Left renal pelvis (tissue), 4 donors: ENCODE data around the gene NUBPL. TPM values are rescaled to one million over a fixed set of nuclear protein-coding genes. Genes with fewer than 3 reads are reported as not detected.
"Not testable (repeated sequence)": the region's sequence is repeated elsewhere in the genome, so short reads cannot be mapped to it uniquely, and the experiment has no call there.

Experiments used
- DNase-seq, 4 donors: peaks; one replicate each; pipeline ENCODE4 v3.0.0-alpha.2; 2013; ENCODE audit warnings: low read depth in 4 of 4, low spot score in 3 of 4
- polyA plus RNA-seq, 4 donors: library from polyadenylated mRNA; unstranded; fragments of 120-200 nt; gene quantifications; one replicate each; pipeline ENCODE4 v1.2.1, GENCODE V29; 2013; ENCODE audit not compliant: insufficient read length in 4 of 4

The NUBPL gene
- polyA plus RNA-seq, 4 donors, result 13.8 to 19.4 (median 15.4) TPM

GRCh38 chr14:31864937-31865855, 304.0 kb downstream of the NUBPL start:
- no peak for DNase-seq

- no peak for DNase-seq
Measured at GRCh38 chr14:31867570-31867969, 306.4 kb downstream of the NUBPL start.

GRCh38 chr14:31868096-31868495, 306.9 kb downstream of the NUBPL start:
- not testable (repeated sequence) for DNase-seq

- no peak for DNase-seq
Measured at GRCh38 chr14:31876741-31877140, 315.5 kb downstream of the NUBPL start.

GRCh38 chr14:31877255-31877798, 316.1 kb downstream of the NUBPL start:
- no peak for DNase-seq

GRCh38 chr14:31879661-31880348, 318.6 kb downstream of the NUBPL start:
- no peak for DNase-seq

GRCh38 chr14:31880935-31881334, 319.7 kb downstream of the NUBPL start:
- no peak for DNase-seq

- no peak for DNase-seq
Measured at GRCh38 chr14:31881531-31882310, 320.5 kb downstream of the NUBPL start.

GRCh38 chr14:31884238-31884637, 323.0 kb downstream of the NUBPL start:
- no peak for DNase-seq

- no peak for DNase-seq
Measured at GRCh38 chr14:31884776-31885379, 323.7 kb downstream of the NUBPL start.

GRCh38 chr14:31886156-31886835, 325.1 kb downstream of the NUBPL start:
- DNase-seq, result no peak

GRCh38 chr14:31887929-31888580, 326.9 kb downstream of the NUBPL start:
- DNase-seq, result no peak

GRCh38 chr14:31889297-31889696, 328.1 kb downstream of the NUBPL start:
- no peak for DNase-seq

- not testable (repeated sequence) for DNase-seq
Measured at GRCh38 chr14:31890202-31890601, 329.0 kb downstream of the NUBPL start.

GRCh38 chr14:31893221-31893757, 332.1 kb downstream of the NUBPL start:
- no peak for DNase-seq

- no peak for DNase-seq
Measured at GRCh38 chr14:31894351-31894750, 333.1 kb downstream of the NUBPL start.

GRCh38 chr14:31895206-31895605, 334.0 kb downstream of the NUBPL start:
- DNase-seq, result no peak

GRCh38 chr14:31895646-31896045, 334.4 kb downstream of the NUBPL start:
- DNase-seq, result no peak

- no peak for DNase-seq
Measured at GRCh38 chr14:31897581-31898186, 336.5 kb downstream of the NUBPL start.
